T-helper 2 cell treated with Interferon-gamma antibody and Interleukin-4, amounts not matched to agents 100 ng/mL and 5 ng/mL, for 36 hours (primary cell): ENCODE results near the gene CYFIP2. TPM values are rescaled to one million over a fixed set of nuclear protein-coding genes. Genes with fewer than 3 reads are reported as not detected.

ENCODE experiments used
- intact Hi-C: fragments of 100-400 bp; cut with micrococcal nuclease; formaldehyde crosslinking; loops from one replicate; pipeline ENCODE4 v1.15.1; 2023
- total RNA-seq: library from RNA; stranded (reverse); gene quantifications from 2 replicates; pipeline ENCODE4 v1.2.3, GENCODE V29; 2022

The CYFIP2 gene
- total RNA-seq, 1 donor from 2014 or later: 379 TPM

DNA sequence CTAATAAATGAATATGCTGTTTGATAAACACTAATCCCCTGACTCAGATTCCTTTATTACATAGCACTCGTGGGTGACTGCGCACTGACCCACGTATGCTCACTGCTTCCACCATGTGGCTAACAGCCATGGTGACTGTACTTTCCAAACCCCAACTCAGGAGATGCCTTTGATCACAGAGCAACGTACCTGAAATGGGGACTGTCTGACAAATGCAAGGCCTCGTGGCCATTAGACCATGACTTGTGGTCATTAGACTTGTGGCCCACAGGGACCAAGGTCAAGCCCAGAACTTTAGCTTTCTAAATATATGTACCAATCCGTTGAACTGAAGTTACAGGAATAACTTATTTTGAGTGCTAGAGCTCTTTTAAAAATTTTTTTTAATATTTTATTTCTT is 46.6 kb downstream of the CYFIP2 start:
- intact Hi-C loops: loop anchor here (1.0 to 5.0 kb wide), 3 partner anchors 8 to 163 kb away; no protein-coding TSS in a partner anchor

DNA sequence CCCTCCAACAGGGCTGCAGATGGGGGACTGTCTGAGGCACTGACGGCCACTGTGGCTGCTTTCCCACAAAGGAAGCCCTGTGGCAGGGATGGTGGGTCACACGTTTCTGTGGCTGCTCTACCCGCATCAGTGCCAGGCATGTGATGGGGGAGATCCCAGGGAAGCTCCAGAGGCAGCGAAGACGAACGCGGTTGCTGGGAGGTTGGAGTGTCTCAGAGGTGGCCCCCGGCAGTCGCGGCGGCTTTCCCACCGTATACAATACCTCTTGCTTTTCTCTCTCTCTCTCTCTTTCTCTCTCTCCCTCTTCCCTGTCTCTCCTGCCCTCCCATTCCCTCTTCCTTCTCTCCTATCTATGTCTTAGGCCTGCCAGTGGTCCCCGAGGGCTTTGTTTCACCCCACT is 56.7 kb downstream of the CYFIP2 start:
- intact Hi-C loops: loop anchor here (10.0 kb wide), 1 partner anchor 252 kb away; the partner anchor contains the start of gene ADAM19

- intact Hi-C loops: loop anchor here (10.0 kb wide), 1 partner anchor 252 kb away; the partner anchor contains the start of gene ADAM19
Observed at GRCh38 chr5:157323107-157323706, 57.3 kb downstream of the CYFIP2 start.

DNA sequence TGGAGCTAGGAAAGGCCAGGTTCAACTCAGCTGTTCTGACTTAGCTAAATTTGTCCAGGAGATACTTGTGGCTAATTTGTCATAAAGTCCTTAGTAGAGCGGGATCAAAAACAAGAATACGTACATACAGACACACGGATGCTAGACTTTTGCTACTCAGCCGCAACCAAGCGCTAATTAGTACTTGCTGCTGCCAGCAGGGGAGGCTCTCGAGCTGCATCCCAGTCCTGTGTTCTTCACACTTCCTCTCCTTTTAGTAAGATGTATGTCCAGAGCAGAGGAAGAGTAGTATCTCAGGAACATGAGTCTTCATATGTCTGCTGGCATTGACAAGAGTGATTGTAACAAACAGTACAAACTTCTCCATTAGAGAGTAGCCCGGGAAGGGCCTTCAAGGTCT is 58.3 kb downstream of the CYFIP2 start:
- intact Hi-C loops: loop anchor here (10.0 kb wide), 1 partner anchor 251 kb away; the partner anchor contains the start of gene ADAM19

DNA sequence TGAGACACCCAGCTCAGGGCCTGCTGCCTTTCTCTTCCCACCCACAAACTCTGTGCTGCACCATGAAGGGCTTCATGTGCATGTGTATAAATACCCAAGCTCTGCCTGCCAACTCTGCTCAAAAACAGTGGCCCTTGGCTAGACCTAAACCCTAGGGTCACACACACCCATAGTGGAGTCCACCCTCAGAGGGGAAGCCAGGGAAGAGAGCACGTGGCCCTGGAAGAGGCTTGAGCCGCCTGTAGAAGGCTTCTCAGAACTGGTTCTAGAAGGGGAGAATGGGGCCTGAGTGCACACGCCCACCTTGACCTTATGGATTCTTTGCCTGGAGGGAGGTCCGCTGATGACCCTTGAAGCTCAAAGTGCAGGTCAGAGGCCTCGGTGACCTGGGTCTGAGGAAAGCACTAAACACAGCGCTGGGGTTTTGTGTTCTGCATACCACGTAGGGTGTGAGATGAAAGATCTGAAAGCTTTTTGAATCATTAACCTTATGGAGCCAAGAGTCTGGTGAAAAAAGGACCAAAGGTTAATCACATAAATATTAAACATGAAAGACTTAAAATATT is 60.6 kb downstream of the CYFIP2 start:
- intact Hi-C loops: loop anchor here (5.0 to 10.0 kb wide), 3 partner anchors 151 to 248 kb away; partner anchors contain the start of gene ADAM19

DNA sequence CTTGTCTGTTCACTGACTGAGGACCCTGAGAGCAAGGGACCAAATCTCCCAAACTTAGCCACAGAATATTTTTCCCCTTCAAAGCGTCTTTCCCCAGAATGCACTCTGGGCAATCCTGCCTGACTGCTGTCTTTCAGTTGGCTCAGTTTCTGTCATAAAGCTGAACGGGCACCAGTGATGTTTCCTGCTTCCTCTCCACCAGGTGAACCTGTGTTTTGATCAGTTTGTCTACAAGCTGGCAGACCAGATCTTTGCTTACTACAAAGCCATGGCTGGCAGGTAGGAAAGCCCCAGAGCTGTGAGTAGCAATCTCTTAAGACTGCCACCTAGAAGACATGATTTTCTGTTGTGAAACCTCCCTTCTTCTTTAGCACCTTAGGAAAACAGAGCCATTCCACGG is 61.8 kb downstream of the CYFIP2 start:
- intact Hi-C loops: loop anchor here (1.0 to 10.0 kb wide), 4 partner anchors 150 to 416 kb away; partner anchors contain the start of genes ADAM19 and LSM11

- intact Hi-C loops: loop anchor here (1.0 to 10.0 kb wide), 4 partner anchors 149 to 415 kb away; partner anchors contain the start of genes ADAM19 and LSM11
Observed at GRCh38 chr5:157328277-157328912, 62.5 kb downstream of the CYFIP2 start.

- intact Hi-C loops: no loop called here
Observed at GRCh38 chr5:157331807-157332206, 65.9 kb downstream of the CYFIP2 start.

DNA sequence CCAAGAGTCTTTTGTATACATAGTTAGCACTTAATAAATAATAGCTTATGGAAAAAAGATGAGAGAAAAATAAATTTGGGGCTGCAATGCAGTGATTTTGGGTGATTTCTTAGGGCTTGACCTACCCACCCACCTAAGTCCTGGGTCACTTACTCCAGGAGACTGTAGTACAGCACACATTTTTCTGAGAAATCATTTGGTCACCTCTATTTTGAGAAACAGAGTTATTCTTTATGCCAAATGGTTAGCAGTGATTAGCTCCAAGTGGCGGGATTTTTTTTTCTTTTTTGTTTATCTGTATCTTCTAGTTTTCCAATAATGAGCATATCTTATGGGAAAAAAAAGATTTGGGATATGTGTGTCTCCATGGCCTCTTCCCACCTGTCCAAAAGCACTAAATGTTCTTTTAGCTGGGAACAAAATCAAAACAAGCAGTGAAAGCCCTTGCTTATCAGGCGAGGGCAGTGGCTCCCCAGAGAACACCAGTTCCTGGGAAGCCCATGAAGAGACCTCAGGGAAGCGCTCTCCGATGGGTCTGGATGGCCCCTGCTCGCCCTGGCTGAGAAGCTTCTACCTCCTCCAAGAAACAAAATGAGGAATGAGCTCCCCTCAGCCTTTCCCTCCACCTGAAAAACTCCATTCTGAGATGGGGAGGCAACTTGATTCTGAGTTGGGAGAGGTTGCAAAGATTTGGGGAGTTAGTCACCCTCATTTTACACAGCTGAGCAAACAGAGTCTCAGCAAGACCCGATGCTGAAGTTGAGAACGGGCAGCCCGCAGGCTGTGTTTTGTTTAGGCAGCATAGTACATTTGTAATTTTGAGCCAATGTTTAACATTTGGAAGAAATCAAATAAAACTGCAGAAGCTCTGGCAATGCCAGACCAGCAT is 69.9 kb downstream of the CYFIP2 start:
- intact Hi-C loops: no loop called here

GRCh38 chr5:157336423-157336744 is 70.5 kb downstream of the CYFIP2 start:
- intact Hi-C loops: no loop called here

DNA sequence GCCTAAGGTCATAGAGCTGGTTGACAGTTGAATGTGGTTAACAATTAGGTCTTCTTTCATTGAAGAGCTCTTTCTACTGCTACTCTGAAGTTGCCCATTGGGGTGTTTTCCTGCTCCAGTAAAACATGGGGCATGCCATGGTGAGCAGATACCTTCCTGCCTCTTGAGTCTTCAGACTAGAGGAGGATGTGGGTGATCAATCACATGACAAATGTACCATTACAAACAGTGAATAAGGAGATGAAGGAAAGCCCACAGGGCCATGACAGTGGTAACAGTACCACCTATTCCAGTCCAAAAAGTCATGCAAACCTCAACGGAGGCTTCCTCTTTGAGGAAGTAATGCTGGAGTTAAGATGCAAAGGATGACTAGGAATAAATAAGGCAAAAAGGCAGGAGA is 73.5 kb downstream of the CYFIP2 start:
- intact Hi-C loops: no loop called here

DNA sequence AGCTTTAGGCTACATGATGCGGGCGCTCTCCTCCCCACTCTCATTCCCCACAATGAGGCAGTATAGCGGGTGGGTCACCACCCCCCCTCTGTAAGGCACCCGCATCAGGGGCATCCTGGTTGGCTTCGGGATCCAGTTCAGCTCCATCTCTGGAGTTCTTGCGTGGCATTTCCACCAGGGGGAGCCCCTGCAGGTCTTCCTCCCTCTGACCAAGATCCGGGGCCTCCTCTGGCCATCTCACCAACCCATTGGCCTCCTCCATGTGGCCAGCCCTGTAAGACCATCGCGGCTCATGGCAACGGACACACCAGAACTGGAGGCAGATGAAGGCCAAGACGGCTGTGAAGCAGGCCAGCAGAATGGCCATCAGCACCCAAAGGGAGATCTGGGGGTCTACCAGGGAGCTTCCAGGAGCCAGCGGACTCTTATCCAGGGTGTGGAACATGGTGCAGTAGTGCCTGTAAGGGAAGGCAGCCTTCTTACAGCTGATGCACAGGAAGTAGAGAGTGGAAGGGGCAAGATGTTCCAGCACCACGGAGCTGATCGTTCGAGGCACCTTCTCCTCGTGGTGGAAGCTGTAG is 77.0 kb downstream of the CYFIP2 start:
- intact Hi-C loops: loop anchor here (5.0 kb wide), 1 partner anchor 399 kb away; the partner anchor contains the start of gene LSM11

GRCh38 chr5:157343842-157344790 is 78.2 kb downstream of the CYFIP2 start:
- intact Hi-C loops: loop anchor here (5.0 kb wide), 1 partner anchor 398 kb away; the partner anchor contains the start of gene LSM11

DNA sequence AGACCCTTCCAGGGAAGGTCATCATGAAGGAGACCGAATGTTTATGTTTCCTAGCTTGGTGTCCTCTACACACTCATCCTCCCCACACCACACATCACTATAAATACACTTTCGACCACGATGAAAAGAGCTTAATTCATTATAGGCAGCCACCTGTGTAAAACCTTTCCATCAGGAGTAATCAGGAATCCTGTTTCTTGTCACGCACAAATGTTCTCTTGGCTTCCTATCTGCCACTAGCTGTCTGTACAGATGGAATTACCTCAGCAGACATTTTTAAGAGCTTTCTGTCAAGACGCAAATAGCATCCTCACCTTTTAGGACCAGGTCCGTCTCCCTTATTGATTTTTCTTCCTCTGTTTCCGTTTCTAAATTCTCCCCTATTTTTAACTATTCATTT is 79.1 kb downstream of the CYFIP2 start:
- intact Hi-C loops: no loop called here

- intact Hi-C loops: no loop called here
Observed at GRCh38 chr5:157345485-157345884, 79.6 kb downstream of the CYFIP2 start.

DNA sequence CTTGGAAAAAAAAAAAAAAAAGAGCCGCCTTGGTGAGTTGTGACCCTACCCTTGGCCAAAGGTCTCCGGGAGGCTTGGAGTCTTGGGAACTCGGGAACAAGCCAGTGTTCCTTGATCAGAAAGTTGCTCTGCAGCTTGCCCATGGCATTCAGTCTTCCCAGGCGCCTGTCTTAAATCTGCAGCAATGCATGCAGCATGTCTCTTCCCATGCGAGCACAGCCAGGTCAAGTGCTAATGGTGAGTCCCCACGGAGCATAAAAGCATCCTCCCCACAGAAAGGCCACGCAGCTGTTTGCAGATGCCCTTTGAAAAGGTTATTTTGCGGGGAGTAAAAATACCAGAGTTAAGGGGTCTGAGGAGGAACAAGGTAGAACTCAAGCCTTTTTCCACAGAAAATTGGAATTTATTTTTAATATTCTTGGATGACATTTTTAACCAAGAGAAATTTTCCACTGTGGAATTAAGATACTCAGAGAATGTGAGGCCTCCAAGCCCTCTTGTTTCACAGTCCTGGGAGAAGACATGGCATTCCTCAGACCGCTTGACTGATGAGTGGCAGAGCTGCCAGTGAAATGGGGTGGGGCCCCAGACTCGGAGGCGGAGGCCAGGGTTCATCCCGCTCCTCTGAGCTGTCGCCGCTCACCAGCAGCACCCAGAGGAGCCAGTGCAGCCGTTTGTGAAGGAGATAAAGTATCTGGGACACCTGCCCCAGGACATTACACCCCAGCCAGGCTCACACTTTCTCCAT is 81.6 kb downstream of the CYFIP2 start:
- intact Hi-C loops: no loop called here

- intact Hi-C loops: no loop called here
Observed at GRCh38 chr5:157348049-157348400, 82.1 kb downstream of the CYFIP2 start.

GRCh38 chr5:157350939-157351801 is 85.2 kb downstream of the CYFIP2 start:
- intact Hi-C loops: no loop called here
